H9 (cell line): ENCODE results near the gene PSMB3. TPM values are rescaled to one million over a fixed set of nuclear protein-coding genes. Genes with fewer than 3 reads are reported as not detected.
"Not testable (repeated sequence)": the region's sequence is repeated elsewhere in the genome, so short reads cannot be mapped to it uniquely, and the experiment has no call there.

Experiments used
- DNase-seq: peaks from one replicate; pipeline ENCODE4 v3.0.0-alpha.2; 2017
- H2AFZ ChIP-seq: one replicate; pipeline ENCODE4 v1.6.1; 2013; ENCODE audit warnings: mild to moderate bottlenecking, low read length, control low read depth, moderate library complexity
- H2AK5ac ChIP-seq: 2 replicates; pipeline ENCODE4 v1.6.1; 2013; ENCODE audit warnings: low read length, control low read depth, mixed read lengths; ENCODE audit not compliant: insufficient read length
- H2BK120ac ChIP-seq: one replicate; pipeline ENCODE4 v1.6.1; 2013; ENCODE audit warnings: low read depth, mild to moderate bottlenecking, low read length, control low read depth, inconsistent platforms; ENCODE audit not compliant: poor library complexity, severe bottlenecking
- H2BK12ac ChIP-seq: 2 replicates; pipeline ENCODE4 v1.6.1; 2013; ENCODE audit warnings: low read length, control low read depth, mixed read lengths, low read depth; ENCODE audit not compliant: insufficient read length
- H2BK15ac ChIP-seq: 2 replicates; pipeline ENCODE4 v1.6.1; 2013; ENCODE audit warnings: low read depth, low read length, control low read depth
- H2BK20ac ChIP-seq: one replicate; pipeline ENCODE4 v1.6.1; 2013; ENCODE audit warnings: low read depth, mild to moderate bottlenecking, low read length, control low read depth, inconsistent platforms; ENCODE audit not compliant: poor library complexity, severe bottlenecking
- H2BK5ac ChIP-seq: 2 replicates; pipeline ENCODE4 v1.6.1; 2013; ENCODE audit warnings: low read length, control low read depth, mixed read lengths; ENCODE audit not compliant: insufficient read length
- H3K14ac ChIP-seq: 2 replicates; pipeline ENCODE4 v1.6.1; 2013; ENCODE audit warnings: low read length, control low read depth; ENCODE audit not compliant: insufficient read depth
- H3K18ac ChIP-seq: 2 replicates; pipeline ENCODE4 v1.6.1; 2013; ENCODE audit warnings: low read depth, mild to moderate bottlenecking, mixed read lengths, low read length, control low read depth; ENCODE audit not compliant: insufficient read length
- H3K23ac ChIP-seq: 2 replicates; pipeline ENCODE4 v1.6.1; 2013; ENCODE audit warnings: low read length, control low read depth, mixed read lengths, low read depth; ENCODE audit not compliant: insufficient read length
- H3K23me2 ChIP-seq: 2 replicates; pipeline ENCODE4 v1.6.1; 2013; ENCODE audit warnings: low read depth, mild to moderate bottlenecking, mixed read lengths, low read length, control low read depth; ENCODE audit not compliant: insufficient read length, poor library complexity, severe bottlenecking
- H3K27ac ChIP-seq: 2 replicates; pipeline ENCODE4 v1.5.1; 2013; ENCODE audit warnings: low read length, control low read depth, mixed read lengths, low read depth; ENCODE audit not compliant: insufficient read length
- H3K27me3 ChIP-seq: 2 replicates; pipeline ENCODE4 v1.6.1; 2013; ENCODE audit warnings: low read length, control low read depth, inconsistent platforms; ENCODE audit not compliant: insufficient read depth
- H3K4ac ChIP-seq: 2 replicates; pipeline ENCODE4 v1.6.1; 2013; ENCODE audit warnings: low read depth, mild to moderate bottlenecking, control low read depth, inconsistent platforms, low read length, moderate library complexity
- H3K4me1 ChIP-seq: 2 replicates; pipeline ENCODE4 v1.6.1; 2013; ENCODE audit warnings: low read length, control low read depth, inconsistent platforms; ENCODE audit not compliant: insufficient read depth
- H3K4me2 ChIP-seq: 2 replicates; pipeline ENCODE4 v1.6.1; 2013; ENCODE audit warnings: low read length, control low read depth, mixed read lengths; ENCODE audit not compliant: insufficient read length, insufficient read depth
- H3K56ac ChIP-seq: 2 replicates; pipeline ENCODE4 v1.6.1; 2013; ENCODE audit warnings: low read depth, mild to moderate bottlenecking, mixed read lengths, low read length, control low read depth; ENCODE audit not compliant: insufficient read length
- H3K79me1 ChIP-seq: 2 replicates; pipeline ENCODE4 v1.6.1; 2013; ENCODE audit warnings: low read depth, mild to moderate bottlenecking, moderate library complexity, low read length, control low read depth, inconsistent platforms; ENCODE audit not compliant: insufficient read depth, poor library complexity, severe bottlenecking
- H3K79me2 ChIP-seq: 2 replicates; pipeline ENCODE4 v1.6.1; 2013; ENCODE audit warnings: low read length, control low read depth, inconsistent platforms; ENCODE audit not compliant: insufficient read depth
- H3K9ac ChIP-seq: 2 replicates; pipeline ENCODE4 v1.6.1; 2013; ENCODE audit warnings: low read length, control low read depth, mixed read lengths; ENCODE audit not compliant: insufficient read length; ENCODE audit errors: extremely low read depth
- H3K9me3 ChIP-seq: one replicate; pipeline ENCODE4 v1.6.1; 2013; ENCODE audit warnings: low read depth, low read length, inconsistent platforms; ENCODE audit not compliant: control insufficient read depth
- H3T11ph ChIP-seq: one replicate; pipeline ENCODE4 v1.6.1; 2013; ENCODE audit warnings: mild to moderate bottlenecking, low read length, control low read depth, inconsistent platforms
- H4K20me1 ChIP-seq: one replicate; pipeline ENCODE4 v1.6.1; 2013; ENCODE audit not compliant: control insufficient read depth, insufficient read length, insufficient read depth
- H4K5ac ChIP-seq: 2 replicates; pipeline ENCODE4 v1.6.1; 2013; ENCODE audit warnings: low read depth, mild to moderate bottlenecking, mixed read lengths, low read length, control low read depth; ENCODE audit not compliant: insufficient read length
- H4K8ac ChIP-seq: replicated peaks from 2 replicates; pipeline ENCODE4 v1.6.1; 2013; ENCODE audit warnings: low read length, control low read depth, mixed read lengths, low read depth; ENCODE audit not compliant: insufficient read length
- H4K91ac ChIP-seq: 2 replicates; pipeline ENCODE4 v1.6.1; 2013; ENCODE audit warnings: low read depth, mild to moderate bottlenecking, moderate library complexity, mixed read lengths, low read length, control low read depth; ENCODE audit not compliant: insufficient read length
- H3K27ac Mint-ChIP-seq, 3 experiments: 2 replicates in 2 of 3; 3 replicates in 1 of 3; pipeline ENCODE4 v1.8.0; 2020 to 2021; ENCODE audit warnings: mixed read lengths in 3 of 3, mild to moderate bottlenecking in 1 of 3, moderate library complexity in 1 of 3
- H3K27me3 Mint-ChIP-seq: 2 replicates; pipeline ENCODE4 v1.8.0; 2021; ENCODE audit warnings: low read depth, mild to moderate bottlenecking, moderate library complexity, mixed read lengths
- H3K36me3 Mint-ChIP-seq, 3 experiments: 2 replicates in 2 of 3; 3 replicates in 1 of 3; pipeline ENCODE4 v1.8.0; 2020 to 2021; ENCODE audit warnings: low read depth in 3 of 3, mixed read lengths in 3 of 3; ENCODE audit not compliant: insufficient read depth in 1 of 3
- H3K4me1 Mint-ChIP-seq, 2 experiments: 2 replicates each; pipeline ENCODE4 v1.8.0; 2020; ENCODE audit warnings: mixed read lengths in 2 of 2
- H3K4me3 Mint-ChIP-seq, 2 experiments: 2 replicates in 1 of 2; 3 replicates in 1 of 2; pipeline ENCODE4 v1.8.0; 2020 to 2021; ENCODE audit warnings: mild to moderate bottlenecking in 2 of 2, mixed read lengths in 2 of 2, moderate library complexity in 1 of 2
- H3K9me3 Mint-ChIP-seq, 2 experiments: 2 replicates in 1 of 2; 3 replicates in 1 of 2; pipeline ENCODE4 v1.8.0; 2020; ENCODE audit warnings: mild to moderate bottlenecking in 2 of 2, mixed read lengths in 2 of 2, moderate library complexity in 1 of 2
- CTCF ChIP-seq: fragments of 200-600 bp; sonication (generic); conservative IDR thresholded peaks from 3 replicates; pipeline ENCODE4 v1.8.0; 2021; ENCODE audit warnings: antibody characterized with exemption, mild to moderate bottlenecking
- WGBS: extraction: QIAGEN DNeasy Blood & Tissue Kit; methylation state at CpG from one replicate; pipeline ENCODE4 v1.1.7; 2013; ENCODE audit warnings: missing lambda C conversion rate, low lambda C conversion rate, mixed read lengths; ENCODE audit not compliant: insufficient read length; ENCODE audit errors: extremely low coverage; 5-methylcytosine and 5-hydroxymethylcytosine counted together
- total RNA-seq: library from RNA; stranded (reverse); gene quantifications from 2 replicates; pipeline ENCODE4 v1.2.1, GENCODE V29; 2021

The PSMB3 gene
- total RNA-seq, 1 experiment from 2014 or later = 242 TPM

GRCh38 chr17:38789185-38789584 lies 36.6 kb downstream of the PSMB3 start:
- no CpG with 5 or more reads among the region's 1 CpG for WGBS
- no peaks in the 10 kb centered on the region for H3K23me2 ChIP-seq
- Mint-ChIP-seq H3K36me3 (peaks cover 17 to 44% (median 36%) of the 10 kb centered on the region in 3 experiments; a peak in 6 of 7 replicates), H3K4me1 (peaks cover 12 to 19% of the 10 kb centered on the region in 2 experiments), H3K27me3 (no peaks in the 10 kb centered on the region; the same call in 1 of the 2 replicates), H3K27ac (peak overlapping the region in 2 of 3 experiments; percentile 67 to 95; a peak in 3 of 7 replicates), H3K9me3 (no peaks in the 10 kb centered on the region), H3K4me3 (peak overlapping the region in 1 of 2 experiments; percentile 16; a peak in 2 of 5 replicates)
- H4K20me1 ChIP-seq = no peaks in the 10 kb centered on the region
- no peak overlapping the region for H2AFZ ChIP-seq
- DNase-seq = no peak
- H4K91ac ChIP-seq = no peak overlapping the region
- H3K14ac ChIP-seq = no peak overlapping the region
- no peak overlapping the region for H4K8ac ChIP-seq
- no peak overlapping the region for H3K18ac ChIP-seq
- H3K4ac ChIP-seq = no peak overlapping the region
- no peak overlapping the region for H2AK5ac ChIP-seq
- no peak overlapping the region for H2BK15ac ChIP-seq
- H3K27ac ChIP-seq = no peak overlapping the region
- no peak overlapping the region for H2BK5ac ChIP-seq
- no peaks in the 10 kb centered on the region for H3K27me3 ChIP-seq
- H2BK120ac ChIP-seq = no peak overlapping the region
- H2BK12ac ChIP-seq = no peak overlapping the region
- H3K79me1 ChIP-seq = peaks cover 3% of the 10 kb centered on the region
- no peaks in the 10 kb centered on the region for H3K9me3 ChIP-seq
- H3K56ac ChIP-seq = no peak overlapping the region
- no peak overlapping the region for H3K23ac ChIP-seq
- no peak for TF ChIP-seq CTCF
- no peak overlapping the region for H4K5ac ChIP-seq
- no peak overlapping the region for H2BK20ac ChIP-seq
- H3T11ph ChIP-seq = no peak overlapping the region
- H3K79me2 ChIP-seq = no peaks in the 10 kb centered on the region
- H3K9ac ChIP-seq = no peak overlapping the region
- no peaks in the 10 kb centered on the region for H3K4me1 ChIP-seq
- no peak overlapping the region for H3K4me2 ChIP-seq

- H3K4ac ChIP-seq, H4K20me1 ChIP-seq, H2BK15ac ChIP-seq, H3K27ac ChIP-seq, H3K79me1 ChIP-seq, DNase-seq, H3K9ac ChIP-seq, H3K4me1 ChIP-seq, H2BK5ac ChIP-seq, H3K14ac ChIP-seq, H3K79me2 ChIP-seq, H3K23ac ChIP-seq, H2AK5ac ChIP-seq, H4K8ac ChIP-seq, H4K91ac ChIP-seq, H3K9me3 ChIP-seq, H3K56ac ChIP-seq, H2BK20ac ChIP-seq, H3K27ac Mint-ChIP-seq, H3K4me2 ChIP-seq, H2BK120ac ChIP-seq, H3K23me2 ChIP-seq, H2BK12ac ChIP-seq, H3K9me3 Mint-ChIP-seq, H3T11ph ChIP-seq, H3K18ac ChIP-seq, H3K27me3 ChIP-seq, H4K5ac ChIP-seq, H3K27me3 Mint-ChIP-seq, H2AFZ ChIP-seq: not testable (repeated sequence)
- Mint-ChIP-seq H3K36me3 (peaks cover 7 to 40% (median 31%) of the 10 kb centered on the region in 3 experiments; a peak in 6 of 7 replicates), H3K4me1 (peaks cover 12 to 19% of the 10 kb centered on the region in 2 experiments), H3K4me3 (peak overlapping the region in 1 of 2 experiments; percentile 16; a peak in 1 of 5 replicates)
- WGBS = no CpG with 5 or more reads among the region's 13 CpGs
Measured at GRCh38 chr17:38790148-38790707, 37.7 kb downstream of the PSMB3 start.
